Nephron progenitor cell (in vitro differentiated cells): ENCODE measurements around the gene ALOX5AP.

ENCODE experiments used
- DNase-seq: peaks from one replicate; pipeline ENCODE4 v3.0.0; 2021
- H3K27ac Mint-ChIP-seq: 2 replicates; pipeline ENCODE4 v1.8.0; 2021; ENCODE audit warnings: mild to moderate bottlenecking, moderate library complexity, mixed read lengths
- H3K27me3 Mint-ChIP-seq: 2 replicates; pipeline ENCODE4 v1.8.0; 2021; ENCODE audit warnings: mild to moderate bottlenecking, low read depth, mixed read lengths; ENCODE audit not compliant: poor library complexity
- H3K36me3 Mint-ChIP-seq: 2 replicates; pipeline ENCODE4 v1.8.0; 2021; ENCODE audit warnings: low read depth, mixed read lengths
- H3K4me1 Mint-ChIP-seq: 2 replicates; pipeline ENCODE4 v1.8.0; 2021; ENCODE audit warnings: mixed read lengths
- H3K4me3 Mint-ChIP-seq: 2 replicates; pipeline ENCODE4 v1.8.0; 2021; ENCODE audit warnings: mild to moderate bottlenecking, moderate library complexity, mixed read lengths
- H3K9me3 Mint-ChIP-seq: 2 replicates; pipeline ENCODE4 v1.8.0; 2021; ENCODE audit warnings: mild to moderate bottlenecking, moderate library complexity, mixed read lengths
- CTCF ChIP-seq: fragments of 200-600 bp; sonication (generic); IDR thresholded peaks from 2 replicates; pipeline ENCODE4 v1.5.0; 2021; ENCODE audit warnings: antibody characterized with exemption

The ALOX5AP gene

DNA sequence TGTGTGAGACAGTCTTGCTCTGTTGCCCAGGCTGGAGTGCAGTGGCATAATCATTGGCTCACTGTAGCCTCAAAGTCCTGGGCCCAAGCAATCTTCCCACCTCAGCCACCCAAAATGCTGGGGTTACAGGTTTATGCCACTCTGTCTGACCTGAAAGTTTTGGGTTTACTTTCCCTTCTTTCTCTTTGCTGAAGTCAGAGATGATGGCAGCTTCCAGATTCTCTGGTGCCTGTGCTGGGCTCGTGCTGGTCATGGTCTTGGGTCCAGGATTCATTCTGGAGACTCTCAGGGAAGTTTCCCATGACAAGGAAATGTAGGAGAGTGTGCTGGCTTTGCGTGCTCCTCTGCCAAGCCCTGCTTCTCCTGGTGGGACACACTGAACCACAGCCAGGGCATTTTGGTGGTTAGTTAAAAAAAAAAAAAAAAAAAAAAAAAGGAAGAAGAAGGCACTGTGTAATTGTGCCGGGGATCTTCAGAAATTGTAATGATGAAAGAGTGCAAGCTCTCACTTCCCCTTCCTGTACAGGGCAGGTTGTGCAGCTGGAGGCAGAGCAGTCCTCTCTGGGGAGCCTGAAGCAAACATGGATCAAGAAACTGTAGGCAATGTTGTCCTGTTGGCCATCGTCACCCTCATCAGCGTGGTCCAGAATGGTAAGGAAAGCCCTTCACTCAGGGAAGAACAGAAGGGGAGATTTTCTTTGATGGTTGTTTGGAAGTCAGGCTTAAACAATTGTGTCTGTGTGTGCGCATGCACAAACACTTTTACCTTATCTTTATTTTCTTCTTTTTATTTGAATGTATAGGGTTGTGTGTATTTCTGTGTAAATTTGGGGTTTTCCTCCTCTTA lies at the start of gene ALOX5AP:
Gene ALOX5AP, plus strand, starts transcription at position 519 of the 847 bp plus-strand sequence. Its CDS starts 63 bp downstream, at position 582.
- no peak for DNase-seq
- Mint-ChIP-seq H3K4me1 (peaks cover 47% of the 10 kb centered on the region), H3K36me3 (no peaks in the 10 kb centered on the region), H3K27me3 (peaks cover 19% of the 10 kb centered on the region), H3K27ac (no peak within 1 kb of the TSS), H3K9me3 (no peaks in the 10 kb centered on the region), H3K4me3 (no peak within 1 kb of the TSS)
- no peak for TF ChIP-seq CTCF

DNA sequence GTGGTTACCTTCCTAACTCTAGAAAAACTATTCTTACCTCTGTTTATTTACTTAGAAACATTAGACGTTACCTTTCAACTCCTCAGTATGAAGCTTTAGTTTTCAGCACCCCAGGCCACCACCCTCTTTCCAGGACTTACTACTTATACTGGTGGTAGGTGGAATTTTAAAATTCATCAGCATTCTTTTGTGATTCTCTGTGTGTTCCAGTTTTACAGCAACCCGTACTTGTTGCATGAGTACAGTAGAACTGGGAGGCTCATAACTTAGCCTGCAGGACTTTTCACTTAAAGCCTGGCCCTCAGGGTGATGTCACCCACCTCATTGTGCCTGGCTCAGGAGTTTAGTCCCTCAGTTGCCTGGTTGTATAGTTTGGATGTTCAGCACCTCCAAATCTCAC lies 49.4 kb upstream of the ALOX5AP start:
- no peak for DNase-seq
- peaks cover 6% of the 10 kb centered on the region for H3K27me3 Mint-ChIP-seq
- no peaks in the 10 kb centered on the region for H3K36me3 Mint-ChIP-seq
- H3K4me3 Mint-ChIP-seq = no peak overlapping the region
- peaks cover 36% of the 10 kb centered on the region for H3K4me1 Mint-ChIP-seq
- no peak for TF ChIP-seq CTCF
- peaks cover 20% of the 10 kb centered on the region for H3K9me3 Mint-ChIP-seq
- H3K27ac Mint-ChIP-seq = no peak overlapping the region

GRCh38 chr13:30687601-30688000 lies 47.7 kb upstream of the ALOX5AP start:
- H3K4me3 Mint-ChIP-seq = no peak overlapping the region
- peaks cover 9% of the 10 kb centered on the region for H3K27me3 Mint-ChIP-seq
- peaks cover 20% of the 10 kb centered on the region for H3K9me3 Mint-ChIP-seq
- H3K27ac Mint-ChIP-seq = no peak overlapping the region
- TF ChIP-seq CTCF = no peak
- peaks cover 21% of the 10 kb centered on the region for H3K4me1 Mint-ChIP-seq
- no peaks in the 10 kb centered on the region for H3K36me3 Mint-ChIP-seq
- DNase-seq = no peak

- Mint-ChIP-seq H3K9me3 (peaks cover 20% of the 10 kb centered on the region), H3K27ac (no peak overlapping the region), H3K27me3 (peaks cover 10% of the 10 kb centered on the region), H3K4me3 (no peak overlapping the region), H3K36me3 (no peaks in the 10 kb centered on the region), H3K4me1 (peaks cover 23% of the 10 kb centered on the region)
- DNase-seq = no peak
- no peak for TF ChIP-seq CTCF
Measured at GRCh38 chr13:30689752-30690151, 45.6 kb upstream of the ALOX5AP start.

DNA sequence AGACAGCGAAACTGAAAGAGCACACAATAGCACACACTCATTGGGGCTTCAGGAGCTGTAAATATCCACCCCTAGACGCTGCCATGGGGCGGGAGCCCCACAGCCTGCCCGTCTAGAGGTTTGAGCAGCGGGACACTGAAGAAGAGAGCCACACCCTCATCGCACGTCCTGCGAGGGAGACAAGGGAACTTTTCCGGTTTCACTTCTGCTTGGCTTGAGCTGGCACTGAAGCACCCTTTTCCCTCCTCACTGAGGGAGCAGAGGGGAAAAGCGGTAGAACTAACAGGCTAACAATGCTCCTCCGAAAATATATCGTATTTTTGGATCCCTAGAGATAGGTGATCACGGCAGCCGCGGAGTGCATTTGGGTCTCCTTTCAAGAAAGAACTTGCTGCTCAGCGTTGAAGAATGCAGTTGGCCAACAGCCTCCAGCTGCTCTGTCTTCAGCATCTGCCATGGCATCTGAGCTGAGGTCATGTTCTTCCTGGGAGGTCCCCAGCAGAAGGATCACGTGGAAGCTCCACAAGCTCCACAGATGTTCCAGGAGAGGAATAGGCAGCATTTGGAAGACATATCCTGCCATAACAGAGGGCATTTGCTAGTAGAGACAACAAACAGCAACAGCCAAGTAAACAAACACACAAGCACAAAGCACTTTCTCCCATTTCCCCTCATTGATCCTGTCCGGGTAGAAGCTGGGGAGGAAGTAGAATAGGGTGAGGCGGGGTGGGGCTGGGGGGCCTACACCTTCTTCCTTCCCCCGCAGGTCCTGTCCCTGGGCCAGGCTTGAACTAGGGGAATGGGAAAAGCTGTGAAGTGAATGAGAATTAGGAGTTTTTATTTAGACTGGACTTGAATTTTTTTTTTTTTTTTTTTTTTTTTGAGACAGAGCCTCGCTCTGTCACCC lies 44.8 kb upstream of the ALOX5AP start:
- no peak for TF ChIP-seq CTCF
- peaks cover 25% of the 10 kb centered on the region for H3K4me1 Mint-ChIP-seq
- H3K9me3 Mint-ChIP-seq = peaks cover 20% of the 10 kb centered on the region
- H3K4me3 Mint-ChIP-seq = no peak overlapping the region
- no peak overlapping the region for H3K27ac Mint-ChIP-seq
- H3K27me3 Mint-ChIP-seq = peaks cover 10% of the 10 kb centered on the region
- H3K36me3 Mint-ChIP-seq = no peaks in the 10 kb centered on the region
- no peak for DNase-seq
